SU-DHL-6 (cell line): ENCODE results near the gene MRPS34.

ENCODE experiments used
- H2AFZ ChIP-seq: fragments of 200-600 bp; sonication (generic); 2 replicates; pipeline ENCODE4 v1.6.1; 2014; ENCODE audit warnings: low read depth, mild to moderate bottlenecking, moderate library complexity, mixed read lengths, antibody characterized with exemption, low read length; ENCODE audit not compliant: severe bottlenecking
- H3F3A ChIP-seq: fragments of 200-600 bp; shearing (Covaris generic); 2 replicates; pipeline ENCODE4 v1.6.0; 2016; ENCODE audit warnings: antibody characterized with exemption, mild to moderate bottlenecking; ENCODE audit not compliant: insufficient read depth
- H3K27ac ChIP-seq: fragments of 200-600 bp; sonication (generic); 2 replicates; pipeline ENCODE4 v1.5.1; 2016; ENCODE audit warnings: low read depth, mild to moderate bottlenecking, low read length, moderate library complexity, mixed read lengths
- H3K27me3 ChIP-seq: fragments of 200-600 bp; sonication (generic), shearing (Covaris generic); 2 replicates; pipeline ENCODE4 v1.6.0; 2014; ENCODE audit warnings: mild to moderate bottlenecking, low read length
- H3K36me3 ChIP-seq: fragments of 200-600 bp; sonication (generic); 2 replicates; pipeline ENCODE4 v1.6.1; 2014; ENCODE audit warnings: mild to moderate bottlenecking, low read length, mixed read lengths
- H3K4me2 ChIP-seq: fragments of 300-600, 200-600 bp; shearing (Covaris generic), sonication (generic); 2 replicates; pipeline ENCODE4 v1.6.0; 2014; ENCODE audit warnings: low read length, low read depth, mild to moderate bottlenecking; ENCODE audit not compliant: poor library complexity, severe bottlenecking
- H3K4me3 ChIP-seq: fragments of 200-600 bp; sonication (generic); 2 replicates; pipeline ENCODE4 v1.5.1; 2014; ENCODE audit warnings: antibody characterized with exemption, low read length, mild to moderate bottlenecking, mixed read lengths; ENCODE audit not compliant: insufficient read depth, poor library complexity, severe bottlenecking
- H3K79me2 ChIP-seq: fragments of 200-600 bp; sonication (generic); 2 replicates; pipeline ENCODE4 v1.6.1; 2014; ENCODE audit warnings: mild to moderate bottlenecking, low read length, moderate library complexity; ENCODE audit not compliant: insufficient read depth
- H3K9ac ChIP-seq: fragments of 200-600 bp; sonication (generic); 2 replicates; pipeline ENCODE4 v1.7.0; 2014; ENCODE audit warnings: mild to moderate bottlenecking, low read length
- H3K9me2 ChIP-seq: fragments of 200-600 bp; sonication (generic); replicated peaks from 2 replicates; pipeline ENCODE4 v1.6.1; 2014; ENCODE audit warnings: low read length; ENCODE audit not compliant: insufficient read depth
- H3K9me3 ChIP-seq: fragments of 200-600 bp; sonication (generic); 2 replicates; pipeline ENCODE4 v1.6.1; 2014; ENCODE audit warnings: low read length, mixed read lengths; ENCODE audit not compliant: insufficient read depth
- H4K20me1 ChIP-seq: fragments of 200-600 bp; sonication (generic); 2 replicates; pipeline ENCODE4 v1.6.1; 2014; ENCODE audit warnings: low read depth, mild to moderate bottlenecking, antibody characterized with exemption, low read length, moderate library complexity, mixed read lengths
- CTCF ChIP-seq: fragments of 200-600 bp; sonication (generic); IDR thresholded peaks from one replicate; pipeline ENCODE4 v1.5.1; 2017; ENCODE audit warnings: antibody characterized with exemption, mild to moderate bottlenecking, low read length, moderate library complexity; ENCODE audit not compliant: insufficient read depth, poor library complexity, severe bottlenecking
- EZH2phosphoT487 ChIP-seq: fragments of 200-600 bp; sonication (generic), shearing (Covaris generic); conservative IDR thresholded peaks from 2 replicates; pipeline ENCODE4 v1.6.1; 2018; ENCODE audit warnings: mild to moderate bottlenecking, antibody characterized with exemption, low read length, moderate library complexity, mixed read lengths

The MRPS34 gene

GRCh38 chr16:1766231-1766630 is 6.7 kb downstream of the MRPS34 start:
- no peak overlapping the region for H3K4me2 ChIP-seq
- H3F3A ChIP-seq, result 0 out of 2 replicates have a peak, but pooled peaks cover 7% of the 10 kb centered on the region
- TF ChIP-seq CTCF (no peak), EZH2phosphoT487 (no peak)
- no peak overlapping the region for H3K4me3 ChIP-seq
- H3K79me2 ChIP-seq, result no peaks in the 10 kb centered on the region
- no peaks in the 10 kb centered on the region for H4K20me1 ChIP-seq
- H3K36me3 ChIP-seq, result no peaks in the 10 kb centered on the region
- H3K27me3 ChIP-seq, result no peaks in the 10 kb centered on the region
- no peak overlapping the region for H3K9ac ChIP-seq
- no peaks in the 10 kb centered on the region for H3K9me3 ChIP-seq
- H3K27ac ChIP-seq, result no peak overlapping the region
- H2AFZ ChIP-seq, result no peak overlapping the region
- no peaks in the 10 kb centered on the region for H3K9me2 ChIP-seq

- TF ChIP-seq CTCF (no peak), EZH2phosphoT487 (no peak)
- no peaks in the 10 kb centered on the region for H3K79me2 ChIP-seq
Measured at GRCh38 chr16:1765826-1766225, 7.1 kb downstream of the MRPS34 start.

GRCh38 chr16:1764971-1765370 is 8.0 kb downstream of the MRPS34 start:
- no peaks in the 10 kb centered on the region for H3K36me3 ChIP-seq
- no peaks in the 10 kb centered on the region for H3K9me3 ChIP-seq
- H3K4me2 ChIP-seq, result no peak overlapping the region
- no peak overlapping the region for H2AFZ ChIP-seq
- H3K9ac ChIP-seq, result no peak overlapping the region
- no peak overlapping the region for H3K4me3 ChIP-seq
- no peaks in the 10 kb centered on the region for H3K79me2 ChIP-seq
- no peaks in the 10 kb centered on the region for H3K9me2 ChIP-seq
- H4K20me1 ChIP-seq, result no peaks in the 10 kb centered on the region
- TF ChIP-seq EZH2phosphoT487 (no peak), CTCF (no peak)
- 0 out of 2 replicates have a peak, but pooled peaks cover 1% of the 10 kb centered on the region for H3F3A ChIP-seq
- H3K27me3 ChIP-seq, result no peaks in the 10 kb centered on the region
- no peak overlapping the region for H3K27ac ChIP-seq

More at GRCh38 chr16:1765826-1766225, 7.1 kb downstream of the MRPS34 start:
- Histone ChIP-seq H3K36me3 (no peaks in the 10 kb centered on the region), H2AFZ (no peak overlapping the region), H3K9me2 (no peaks in the 10 kb centered on the region), H3K27me3 (no peaks in the 10 kb centered on the region), H3K9me3 (no peaks in the 10 kb centered on the region), H3K4me2 (no peak overlapping the region), H3K4me3 (no peak overlapping the region), H3K9ac (no peak overlapping the region), H3K27ac (no peak overlapping the region), H3F3A (0 out of 2 replicates have a peak, but pooled peaks cover 7% of the 10 kb centered on the region), H4K20me1 (no peaks in the 10 kb centered on the region)
